ENCODE results near the gene PRKRIP1.

GRCh38 chr7:102434039-102434486 lies 37.9 kb downstream of the PRKRIP1 start:
- TF ChIP-seq CTCF (IDR thresholded peaks at IDR 0.05; ENCODE audit: insufficient read depth, low read length, poor library complexity, severe bottlenecking) (no peak), EZH2phosphoT487 (conservative IDR thresholded peaks at IDR 0.05; ENCODE audit: low read length) (no peak)

Measured in SU-DHL-6 (cell line).